DND-41 (cell line): ENCODE measurements around the gene ZNF273.
A peak's percentile ranks its signal among the peaks of the same experiment; 100 is the strongest.

ENCODE experiments used
- ATAC-seq: fragments of 200-7000 bp; cut with Tn5 transposase; 3 replicates; pipeline ENCODE4 v1.9.1; 2021; ENCODE audit warnings: low read depth; ENCODE audit not compliant: insufficient read depth
- DNase-seq: peaks from one replicate; pipeline ENCODE4 v3.0.0-alpha.2; 2020
- H2AFZ ChIP-seq: 2 replicates; pipeline ENCODE4 v1.6.0; 2012; ENCODE audit warnings: low read depth, low read length
- H3K27ac ChIP-seq: 2 replicates; pipeline ENCODE4 v1.5.1; 2012; ENCODE audit warnings: low read length, inconsistent platforms
- H3K27me3 ChIP-seq: fragments of 200-600 bp; sonication (generic); 2 replicates; pipeline ENCODE4 v1.6.0; 2012; ENCODE audit warnings: low read length, mild to moderate bottlenecking, inconsistent platforms; ENCODE audit not compliant: insufficient read depth, poor library complexity
- H3K36me3 ChIP-seq: 2 replicates; pipeline ENCODE4 v1.5.1; 2012; ENCODE audit warnings: low read length, inconsistent platforms; ENCODE audit not compliant: insufficient read depth
- H3K4me1 ChIP-seq: 2 replicates; pipeline ENCODE4 v1.5.1; 2012; ENCODE audit warnings: mild to moderate bottlenecking, low read length; ENCODE audit not compliant: insufficient read depth
- H3K4me2 ChIP-seq: 2 replicates; pipeline ENCODE4 v1.6.0; 2012; ENCODE audit warnings: mild to moderate bottlenecking, moderate library complexity, low read length, inconsistent platforms; ENCODE audit not compliant: insufficient read depth
- H3K4me3 ChIP-seq, 2 experiments: fragments of 200-600 bp in 1 of 2; shearing (Covaris generic) in 1 of 2; 2 replicates each; pipeline ENCODE4 v1.5.1; 2012 to 2016; ENCODE audit warnings: inconsistent platforms in 2 of 2, low read length in 2 of 2, mild to moderate bottlenecking in 2 of 2, low read depth in 1 of 2, moderate library complexity in 1 of 2
- H3K79me2 ChIP-seq: 2 replicates; pipeline ENCODE4 v1.6.0; 2012; ENCODE audit warnings: low read length, inconsistent platforms; ENCODE audit not compliant: insufficient read depth
- H3K9ac ChIP-seq: 2 replicates; pipeline ENCODE4 v1.6.0; 2012; ENCODE audit warnings: low read depth, mild to moderate bottlenecking, inconsistent platforms, low read length, moderate library complexity
- H3K9me3 ChIP-seq: 2 replicates; pipeline ENCODE4 v1.5.1; 2012; ENCODE audit warnings: low read length, moderate library complexity, mild to moderate bottlenecking, inconsistent platforms; ENCODE audit not compliant: insufficient read depth, severe bottlenecking
- H4K20me1 ChIP-seq: 2 replicates; pipeline ENCODE4 v1.6.0; 2012; ENCODE audit warnings: low read length; ENCODE audit not compliant: insufficient read depth
- EZH2 ChIP-seq: IDR thresholded peaks from 3 replicates; pipeline ENCODE4 v1.6.1; 2012; ENCODE audit warnings: borderline replicate concordance, low read depth, mild to moderate bottlenecking, moderate library complexity, low read length, inconsistent platforms; ENCODE audit not compliant: severe bottlenecking
- TF ChIP-seq, protein P1 (sequence below): IDR thresholded peaks from 2 replicates; pipeline ENCODE4 v1.5.1; 2012; ENCODE audit warnings: borderline replicate concordance, low read length, moderate library complexity, mild to moderate bottlenecking; ENCODE audit not compliant: poor library complexity, severe bottlenecking; ENCODE audit errors: extremely low read depth

The ZNF273 gene

DNA sequence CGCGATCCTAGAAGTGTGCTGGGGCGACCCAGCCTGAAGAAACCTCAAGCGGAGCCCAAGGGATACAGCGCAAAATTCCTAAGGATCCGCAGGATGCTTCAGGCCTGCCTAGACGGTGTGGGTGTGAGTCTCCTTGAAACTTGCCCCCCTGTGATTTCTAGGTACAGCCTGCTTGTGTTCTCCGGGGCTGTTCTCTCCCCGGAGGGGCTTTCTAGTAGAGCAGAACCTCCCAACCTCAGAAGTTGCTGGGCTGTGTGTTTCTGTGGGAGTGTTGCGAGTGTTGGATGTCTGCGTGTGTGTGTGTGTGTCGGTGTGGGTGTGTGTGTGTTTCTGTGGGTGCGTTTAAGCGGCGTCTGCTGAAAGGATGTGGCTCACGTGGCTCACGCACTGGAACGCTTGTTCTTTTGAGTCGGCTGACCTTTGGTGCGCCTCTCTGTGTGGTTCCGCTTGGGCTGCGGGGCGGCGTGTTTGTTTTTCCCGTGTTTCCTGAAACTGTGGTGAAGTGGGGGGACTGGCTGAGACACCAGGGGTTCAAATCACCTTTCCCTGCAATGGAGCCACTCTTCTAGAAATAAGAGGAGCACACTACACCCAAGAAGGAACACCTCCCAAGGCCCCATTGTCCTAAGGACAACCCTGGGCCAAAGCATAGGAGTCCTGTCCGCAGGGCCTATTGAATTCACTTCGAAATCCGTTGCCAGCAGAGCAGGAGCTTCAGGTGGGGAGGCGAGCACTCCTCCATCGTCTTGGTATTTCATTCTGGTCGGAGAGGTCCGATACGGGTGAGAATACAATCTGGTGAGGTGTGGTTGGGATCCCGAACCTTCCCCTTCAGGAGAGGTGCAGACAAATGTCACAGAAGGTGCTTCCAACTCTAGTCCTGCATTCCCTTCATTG, 25.1 kb upstream of the ZNF273 start:
- DNase-seq (peak; percentile 1), ATAC-seq (no peak)
- TF ChIP-seq, protein P1, sequence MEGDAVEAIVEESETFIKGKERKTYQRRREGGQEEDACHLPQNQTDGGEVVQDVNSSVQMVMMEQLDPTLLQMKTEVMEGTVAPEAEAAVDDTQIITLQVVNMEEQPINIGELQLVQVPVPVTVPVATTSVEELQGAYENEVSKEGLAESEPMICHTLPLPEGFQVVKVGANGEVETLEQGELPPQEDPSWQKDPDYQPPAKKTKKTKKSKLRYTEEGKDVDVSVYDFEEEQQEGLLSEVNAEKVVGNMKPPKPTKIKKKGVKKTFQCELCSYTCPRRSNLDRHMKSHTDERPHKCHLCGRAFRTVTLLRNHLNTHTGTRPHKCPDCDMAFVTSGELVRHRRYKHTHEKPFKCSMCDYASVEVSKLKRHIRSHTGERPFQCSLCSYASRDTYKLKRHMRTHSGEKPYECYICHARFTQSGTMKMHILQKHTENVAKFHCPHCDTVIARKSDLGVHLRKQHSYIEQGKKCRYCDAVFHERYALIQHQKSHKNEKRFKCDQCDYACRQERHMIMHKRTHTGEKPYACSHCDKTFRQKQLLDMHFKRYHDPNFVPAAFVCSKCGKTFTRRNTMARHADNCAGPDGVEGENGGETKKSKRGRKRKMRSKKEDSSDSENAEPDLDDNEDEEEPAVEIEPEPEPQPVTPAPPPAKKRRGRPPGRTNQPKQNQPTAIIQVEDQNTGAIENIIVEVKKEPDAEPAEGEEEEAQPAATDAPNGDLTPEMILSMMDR: no peak
- no peak for TF ChIP-seq EZH2
- no peak overlapping the region for H3K4me3 ChIP-seq
- no peaks in the 10 kb centered on the region for H3K79me2 ChIP-seq
- H3K27ac ChIP-seq: no peak overlapping the region
- H3K9ac ChIP-seq: no peak overlapping the region
- no peak overlapping the region for H2AFZ ChIP-seq
- no peaks in the 10 kb centered on the region for H4K20me1 ChIP-seq
- no peak overlapping the region for H3K4me2 ChIP-seq
- no peaks in the 10 kb centered on the region for H3K36me3 ChIP-seq
- peaks cover 68% of the 10 kb centered on the region for H3K9me3 ChIP-seq
- H3K27me3 ChIP-seq: no peaks in the 10 kb centered on the region
- peaks cover 6% of the 10 kb centered on the region; the same call in 1 of the 2 replicates for H3K4me1 ChIP-seq

- peaks cover 6% of the 10 kb centered on the region; the same call in 1 of the 2 replicates for H3K4me1 ChIP-seq
- H3K36me3 ChIP-seq: no peaks in the 10 kb centered on the region
- H3K27me3 ChIP-seq: no peaks in the 10 kb centered on the region
- H3K27ac ChIP-seq: no peak overlapping the region
- no peak overlapping the region for H2AFZ ChIP-seq
- DNase-seq (no peak), ATAC-seq (no peak)
- no peak overlapping the region for H3K9ac ChIP-seq
- no peak overlapping the region for H3K4me3 ChIP-seq
- H4K20me1 ChIP-seq: no peaks in the 10 kb centered on the region
- H3K4me2 ChIP-seq: no peak overlapping the region
- H3K79me2 ChIP-seq: no peaks in the 10 kb centered on the region
- no peak for TF ChIP-seq EZH2
- TF ChIP-seq, protein P1: no peak
- H3K9me3 ChIP-seq: peaks cover 75% of the 10 kb centered on the region
These were observed 24.4 kb upstream of the ZNF273 start for GRCh38 chr7:64878684-64879083.

DNA sequence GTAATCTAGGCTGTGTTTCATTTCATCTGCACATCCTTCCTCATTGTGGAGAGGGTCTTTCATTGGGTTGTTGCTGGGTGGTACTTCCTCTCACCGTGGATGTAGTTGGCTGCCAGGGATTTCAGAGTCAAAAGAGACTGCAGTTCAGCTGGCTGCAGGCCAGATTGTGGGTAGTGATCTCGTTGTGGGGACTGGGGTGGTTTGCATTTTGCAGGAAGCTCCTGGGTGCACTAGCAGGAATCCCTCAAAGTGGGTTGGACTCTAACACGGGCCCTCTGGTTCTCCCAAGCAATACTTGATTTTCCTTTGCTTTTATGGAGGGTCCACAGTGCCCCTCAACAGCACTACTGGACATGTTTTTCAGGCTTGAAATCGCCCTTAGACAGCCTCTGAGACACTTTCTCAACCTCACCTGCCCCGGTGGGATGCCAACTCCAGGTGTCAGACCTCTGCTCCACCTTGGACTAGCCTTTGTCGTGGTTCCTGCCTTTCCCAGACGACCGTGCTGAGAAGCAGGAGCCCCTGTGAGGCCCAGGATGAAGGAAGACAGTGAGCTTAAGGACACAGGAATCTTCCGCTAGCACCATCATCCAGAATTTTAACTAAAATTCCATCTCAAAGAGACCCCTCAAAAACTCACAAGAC, 23.9 kb upstream of the ZNF273 start:
- Histone ChIP-seq H3K27ac (no peak overlapping the region), H3K4me3 (no peak overlapping the region), H3K79me2 (no peaks in the 10 kb centered on the region), H3K27me3 (no peaks in the 10 kb centered on the region), H3K36me3 (no peaks in the 10 kb centered on the region), H3K4me1 (peaks cover 3% of the 10 kb centered on the region; the same call in 1 of the 2 replicates), H3K4me2 (no peak overlapping the region), H2AFZ (no peak overlapping the region), H3K9ac (no peak overlapping the region), H4K20me1 (no peaks in the 10 kb centered on the region), H3K9me3 (peaks cover 80% of the 10 kb centered on the region)
- TF ChIP-seq, protein P1: no peak
- no peak for TF ChIP-seq EZH2
- DNase-seq: peak; percentile 17
- no peak for ATAC-seq
